Measurements from ENCODE around the gene HECW1.
A peak's percentile ranks its signal among the peaks of the same experiment; 100 is the strongest.

The HECW1 gene

DNA sequence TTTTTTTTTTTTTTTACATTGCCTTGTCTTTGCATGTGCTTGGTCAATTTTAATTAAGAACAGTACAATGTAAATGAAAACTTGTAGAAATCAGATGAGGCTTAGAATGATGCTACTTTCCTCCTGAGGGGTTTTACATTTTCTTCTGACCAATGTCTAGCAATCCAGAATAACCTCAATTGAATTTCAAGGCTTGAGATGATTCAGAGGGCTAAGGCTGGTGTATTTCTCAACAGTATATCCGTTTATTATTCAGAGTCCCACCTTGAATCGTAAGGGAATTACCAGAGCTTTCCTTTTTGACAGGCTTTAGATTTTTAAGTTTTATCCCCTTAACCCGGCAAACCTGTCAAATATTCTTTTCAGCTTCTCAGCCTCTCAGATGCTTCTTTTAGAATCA, 239.2 kb downstream of the HECW1 start:
- Histone ChIP-seq H3K27ac (peak overlapping the region; percentile 18), H3K4me3 (ENCODE audit: low read depth, low read length) (no peak overlapping the region), H3K27me3 (ENCODE audit: insufficient read depth, low read depth, severe bottlenecking) (no peaks in the 10 kb centered on the region), H3K9me3 (ENCODE audit: severe bottlenecking) (peaks cover 18% of the 10 kb centered on the region), H3K36me3 (no peaks in the 10 kb centered on the region)
- TF ChIP-seq, protein P1, sequence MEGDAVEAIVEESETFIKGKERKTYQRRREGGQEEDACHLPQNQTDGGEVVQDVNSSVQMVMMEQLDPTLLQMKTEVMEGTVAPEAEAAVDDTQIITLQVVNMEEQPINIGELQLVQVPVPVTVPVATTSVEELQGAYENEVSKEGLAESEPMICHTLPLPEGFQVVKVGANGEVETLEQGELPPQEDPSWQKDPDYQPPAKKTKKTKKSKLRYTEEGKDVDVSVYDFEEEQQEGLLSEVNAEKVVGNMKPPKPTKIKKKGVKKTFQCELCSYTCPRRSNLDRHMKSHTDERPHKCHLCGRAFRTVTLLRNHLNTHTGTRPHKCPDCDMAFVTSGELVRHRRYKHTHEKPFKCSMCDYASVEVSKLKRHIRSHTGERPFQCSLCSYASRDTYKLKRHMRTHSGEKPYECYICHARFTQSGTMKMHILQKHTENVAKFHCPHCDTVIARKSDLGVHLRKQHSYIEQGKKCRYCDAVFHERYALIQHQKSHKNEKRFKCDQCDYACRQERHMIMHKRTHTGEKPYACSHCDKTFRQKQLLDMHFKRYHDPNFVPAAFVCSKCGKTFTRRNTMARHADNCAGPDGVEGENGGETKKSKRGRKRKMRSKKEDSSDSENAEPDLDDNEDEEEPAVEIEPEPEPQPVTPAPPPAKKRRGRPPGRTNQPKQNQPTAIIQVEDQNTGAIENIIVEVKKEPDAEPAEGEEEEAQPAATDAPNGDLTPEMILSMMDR (IDR thresholded peaks at IDR 0.05; ENCODE audit: low read depth, low read length) = no peak
- no peak for DNase-seq

GRCh38 chr7:43353902-43354301, 241.5 kb downstream of the HECW1 start:
- H3K9me3 ChIP-seq (ENCODE audit: severe bottlenecking) = peaks cover 18% of the 10 kb centered on the region
- no peak for DNase-seq
- TF ChIP-seq, protein P1 (IDR thresholded peaks at IDR 0.05; ENCODE audit: low read depth, low read length) = 0 out of 2 replicates have a peak, but pooled peaks have one; percentile 6
- no peak overlapping the region for H3K4me3 ChIP-seq (ENCODE audit: low read depth, low read length)
- H3K27ac ChIP-seq = peak overlapping the region; percentile 13
- H3K27me3 ChIP-seq (ENCODE audit: insufficient read depth, low read depth, severe bottlenecking) = no peaks in the 10 kb centered on the region
- H3K36me3 ChIP-seq = no peaks in the 10 kb centered on the region

DNA sequence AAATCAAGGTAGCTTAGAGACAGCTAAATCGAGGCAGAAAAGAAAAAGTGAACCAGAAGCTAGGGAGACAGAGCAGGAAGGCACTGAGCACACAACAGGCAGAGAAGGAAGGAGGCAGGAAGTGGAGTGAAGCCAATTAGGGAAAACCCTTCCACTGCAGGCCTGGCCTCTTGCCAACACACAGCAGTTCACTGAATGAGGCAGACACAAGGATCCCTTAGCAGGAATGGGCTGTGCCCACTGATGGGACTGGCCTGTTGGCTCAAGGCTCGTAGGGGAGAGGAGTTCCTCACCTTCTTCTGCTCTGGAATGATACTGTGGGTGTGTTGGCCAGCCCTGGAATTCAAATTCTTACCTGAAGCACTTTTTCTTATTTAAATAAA, 250.2 kb downstream of the HECW1 start:
- no peaks in the 10 kb centered on the region for H3K36me3 ChIP-seq
- TF ChIP-seq, protein P1 (IDR thresholded peaks at IDR 0.05; ENCODE audit: low read depth, low read length) = no peak
- peak overlapping the region; percentile 56 for H3K27ac ChIP-seq
- no peaks in the 10 kb centered on the region for H3K27me3 ChIP-seq (ENCODE audit: insufficient read depth, low read depth, severe bottlenecking)
- no peaks in the 10 kb centered on the region for H3K9me3 ChIP-seq (ENCODE audit: severe bottlenecking)
- H3K4me3 ChIP-seq (ENCODE audit: low read depth, low read length) = no peak overlapping the region
- DNase-seq = peak; percentile 15

GRCh38 chr7:43363035-43363791, 250.8 kb downstream of the HECW1 start:
- Histone ChIP-seq H3K9me3 (ENCODE audit: severe bottlenecking) (no peaks in the 10 kb centered on the region), H3K4me3 (ENCODE audit: low read depth, low read length) (no peak overlapping the region), H3K27ac (no peak overlapping the region), H3K27me3 (ENCODE audit: insufficient read depth, low read depth, severe bottlenecking) (no peaks in the 10 kb centered on the region), H3K36me3 (no peaks in the 10 kb centered on the region)
- no peak for DNase-seq
- TF ChIP-seq, protein P1 (IDR thresholded peaks at IDR 0.05; ENCODE audit: low read depth, low read length) = no peak

- H3K27ac ChIP-seq = no peak overlapping the region
- DNase-seq = no peak
- TF ChIP-seq, protein P1 (IDR thresholded peaks at IDR 0.05; ENCODE audit: low read depth, low read length) = no peak
Measured at GRCh38 chr7:43364391-43364790, 251.9 kb downstream of the HECW1 start.

More at GRCh38 chr7:43364391-43364790, 251.9 kb downstream of the HECW1 start:
- H3K27me3 ChIP-seq (ENCODE audit: insufficient read depth, low read depth, severe bottlenecking) = no peaks in the 10 kb centered on the region
- no peak overlapping the region for H3K4me3 ChIP-seq (ENCODE audit: low read depth, low read length)
- no peaks in the 10 kb centered on the region for H3K9me3 ChIP-seq (ENCODE audit: severe bottlenecking)
- H3K36me3 ChIP-seq = no peaks in the 10 kb centered on the region
